ENCODE measurements around the gene TCFL5. TPM values are rescaled to one million over a fixed set of nuclear protein-coding genes. Genes with fewer than 3 reads are reported as not detected.

The TCFL5 gene
- total and polyA plus RNA-seq, 10 of the 15 experiments (the other 5 are each of a cell fraction or from before 2014, with no cell fraction given): 0.48 to 8.1 (median 3.8) TPM

GRCh38 chr20:62888910-62889309, 27.3 kb upstream of the TCFL5 start:
- POLR2A ChIA-PET: no interaction called here
- CTCF ChIA-PET: interaction anchor here (1.2 kb wide), 1 partner anchor 120 kb away, joined by 3 read pairs; no protein-coding TSS in a partner anchor
- ATAC-seq (no peak), FAIRE-seq (no peak), DNase-seq (ENCODE audit: low read depth, low spot score) (no peak)
- Histone ChIP-seq H3K79me2 (ENCODE audit: control insufficient read depth, insufficient read depth, low read length) (no peaks in the 10 kb centered on the region), H3K4me2 (ENCODE audit: control insufficient read depth, insufficient read depth) (no peak overlapping the region), H3K4me1 (ENCODE audit: control insufficient read depth, insufficient read depth, low read length) (no peaks in the 10 kb centered on the region), H2AFZ (ENCODE audit: control insufficient read depth, low read depth, low read length) (no peak overlapping the region), H3K27me3 (replicated peaks in 1 of 2; ENCODE audit: control insufficient read depth in 2 of 2, insufficient read depth in 2 of 2, low read length in 1 of 2) (no peaks in the 10 kb centered on the region), H4K20me1 (ENCODE audit: control insufficient read depth, insufficient read depth) (no peaks in the 10 kb centered on the region; the same call in 1 of the 2 replicates), H3K36me3 (ENCODE audit: control insufficient read depth in 2 of 2, insufficient read depth in 2 of 2, low read length in 1 of 2) (peaks cover 26 to 28% of the 10 kb centered on the region in 2 experiments), H3K9me3 (replicated peaks; ENCODE audit: control insufficient read depth, insufficient read depth, low read length) (no peaks in the 10 kb centered on the region), H3K4me3 (no peak overlapping the region), H3K27ac (ENCODE audit: control insufficient read depth, insufficient read depth) (no peak overlapping the region), H3K9ac (ENCODE audit: control insufficient read depth, insufficient read depth, low read length) (no peak overlapping the region)
- RAD21 ChIA-PET (ENCODE audit: unreplicated experiment): no interaction called here
- intact Hi-C loops (cut with micrococcal nuclease; ENCODE audit: unreplicated experiment): no loop called here
- SMC1A ChIA-PET (ENCODE audit: uncharacterized antibody, unreplicated experiment): interaction anchor here (0.9 kb wide), 1 partner anchor 22 kb away, joined by 3 read pairs; no protein-coding TSS in a partner anchor
- BruUV-seq (replicated peaks): no TSS peak
- WGBS (ENCODE audit: insufficient coverage, insufficient replicate concordance, low lambda C conversion rate, missing lambda C conversion rate): 95% methylated on average over 17 of the region's 17 CpGs
- in situ Hi-C loops (cut with MboI): no loop called here
- TF ChIP-seq TAF1 (IDR thresholded peaks at IDR 0.05; ENCODE audit: borderline replicate concordance, low read depth, low read length): no peak
- TF ChIP-seq, protein P1, sequence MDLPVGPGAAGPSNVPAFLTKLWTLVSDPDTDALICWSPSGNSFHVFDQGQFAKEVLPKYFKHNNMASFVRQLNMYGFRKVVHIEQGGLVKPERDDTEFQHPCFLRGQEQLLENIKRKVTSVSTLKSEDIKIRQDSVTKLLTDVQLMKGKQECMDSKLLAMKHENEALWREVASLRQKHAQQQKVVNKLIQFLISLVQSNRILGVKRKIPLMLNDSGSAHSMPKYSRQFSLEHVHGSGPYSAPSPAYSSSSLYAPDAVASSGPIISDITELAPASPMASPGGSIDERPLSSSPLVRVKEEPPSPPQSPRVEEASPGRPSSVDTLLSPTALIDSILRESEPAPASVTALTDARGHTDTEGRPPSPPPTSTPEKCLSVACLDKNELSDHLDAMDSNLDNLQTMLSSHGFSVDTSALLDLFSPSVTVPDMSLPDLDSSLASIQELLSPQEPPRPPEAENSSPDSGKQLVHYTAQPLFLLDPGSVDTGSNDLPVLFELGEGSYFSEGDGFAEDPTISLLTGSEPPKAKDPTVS (IDR thresholded peaks at IDR 0.05; ENCODE audit: low read depth, low read length): no peak
- no peak for TF ChIP-seq IKZF2 (IDR thresholded peaks at IDR 0.05)
- TF ChIP-seq MLLT1 (IDR thresholded peaks at IDR 0.05): no peak
- no peak for TF ChIP-seq TBL1XR1 (IDR thresholded peaks at IDR 0.05; ENCODE audit: low read depth, low read length)
- no peak for TF ChIP-seq SKIL (IDR thresholded peaks at IDR 0.05; ENCODE audit: low read depth, poor library complexity, severe bottlenecking)
- TF ChIP-seq GABPA (IDR thresholded peaks at IDR 0.05; ENCODE audit: low read depth): no peak
- TF ChIP-seq, protein P2, sequence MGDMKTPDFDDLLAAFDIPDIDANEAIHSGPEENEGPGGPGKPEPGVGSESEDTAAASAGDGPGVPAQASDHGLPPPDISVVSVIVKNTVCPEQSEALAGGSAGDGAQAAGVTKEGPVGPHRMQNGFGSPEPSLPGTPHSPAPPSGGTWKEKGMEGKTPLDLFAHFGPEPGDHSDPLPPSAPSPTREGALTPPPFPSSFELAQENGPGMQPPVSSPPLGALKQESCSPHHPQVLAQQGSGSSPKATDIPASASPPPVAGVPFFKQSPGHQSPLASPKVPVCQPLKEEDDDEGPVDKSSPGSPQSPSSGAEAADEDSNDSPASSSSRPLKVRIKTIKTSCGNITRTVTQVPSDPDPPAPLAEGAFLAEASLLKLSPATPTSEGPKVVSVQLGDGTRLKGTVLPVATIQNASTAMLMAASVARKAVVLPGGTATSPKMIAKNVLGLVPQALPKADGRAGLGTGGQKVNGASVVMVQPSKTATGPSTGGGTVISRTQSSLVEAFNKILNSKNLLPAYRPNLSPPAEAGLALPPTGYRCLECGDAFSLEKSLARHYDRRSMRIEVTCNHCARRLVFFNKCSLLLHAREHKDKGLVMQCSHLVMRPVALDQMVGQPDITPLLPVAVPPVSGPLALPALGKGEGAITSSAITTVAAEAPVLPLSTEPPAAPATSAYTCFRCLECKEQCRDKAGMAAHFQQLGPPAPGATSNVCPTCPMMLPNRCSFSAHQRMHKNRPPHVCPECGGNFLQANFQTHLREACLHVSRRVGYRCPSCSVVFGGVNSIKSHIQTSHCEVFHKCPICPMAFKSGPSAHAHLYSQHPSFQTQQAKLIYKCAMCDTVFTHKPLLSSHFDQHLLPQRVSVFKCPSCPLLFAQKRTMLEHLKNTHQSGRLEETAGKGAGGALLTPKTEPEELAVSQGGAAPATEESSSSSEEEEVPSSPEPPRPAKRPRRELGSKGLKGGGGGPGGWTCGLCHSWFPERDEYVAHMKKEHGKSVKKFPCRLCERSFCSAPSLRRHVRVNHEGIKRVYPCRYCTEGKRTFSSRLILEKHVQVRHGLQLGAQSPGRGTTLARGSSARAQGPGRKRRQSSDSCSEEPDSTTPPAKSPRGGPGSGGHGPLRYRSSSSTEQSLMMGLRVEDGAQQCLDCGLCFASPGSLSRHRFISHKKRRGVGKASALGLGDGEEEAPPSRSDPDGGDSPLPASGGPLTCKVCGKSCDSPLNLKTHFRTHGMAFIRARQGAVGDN (IDR thresholded peaks at IDR 0.05): no peak
- TF ChIP-seq, protein P3, sequence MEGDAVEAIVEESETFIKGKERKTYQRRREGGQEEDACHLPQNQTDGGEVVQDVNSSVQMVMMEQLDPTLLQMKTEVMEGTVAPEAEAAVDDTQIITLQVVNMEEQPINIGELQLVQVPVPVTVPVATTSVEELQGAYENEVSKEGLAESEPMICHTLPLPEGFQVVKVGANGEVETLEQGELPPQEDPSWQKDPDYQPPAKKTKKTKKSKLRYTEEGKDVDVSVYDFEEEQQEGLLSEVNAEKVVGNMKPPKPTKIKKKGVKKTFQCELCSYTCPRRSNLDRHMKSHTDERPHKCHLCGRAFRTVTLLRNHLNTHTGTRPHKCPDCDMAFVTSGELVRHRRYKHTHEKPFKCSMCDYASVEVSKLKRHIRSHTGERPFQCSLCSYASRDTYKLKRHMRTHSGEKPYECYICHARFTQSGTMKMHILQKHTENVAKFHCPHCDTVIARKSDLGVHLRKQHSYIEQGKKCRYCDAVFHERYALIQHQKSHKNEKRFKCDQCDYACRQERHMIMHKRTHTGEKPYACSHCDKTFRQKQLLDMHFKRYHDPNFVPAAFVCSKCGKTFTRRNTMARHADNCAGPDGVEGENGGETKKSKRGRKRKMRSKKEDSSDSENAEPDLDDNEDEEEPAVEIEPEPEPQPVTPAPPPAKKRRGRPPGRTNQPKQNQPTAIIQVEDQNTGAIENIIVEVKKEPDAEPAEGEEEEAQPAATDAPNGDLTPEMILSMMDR (IDR thresholded peaks at IDR 0.05 in 2 of 3, conservative IDR thresholded peaks at IDR 0.05 in 1 of 3; ENCODE audit: control insufficient read depth in 2 of 3, extremely low read depth in 1 of 3, insufficient read depth in 1 of 3, low read depth in 3 of 3, low read length in 3 of 3): no peak
- TF ChIP-seq ZNF217 (IDR thresholded peaks at IDR 0.05): no peak
- TF ChIP-seq ZNF24 (IDR thresholded peaks at IDR 0.05): no peak
- TF ChIP-seq SUZ12 (IDR thresholded peaks at IDR 0.05; ENCODE audit: unreplicated experiment): no peak
- no peak for TF ChIP-seq SP1 (IDR thresholded peaks at IDR 0.05; ENCODE audit: low read depth, low read length)
